HG02852 (cell line): ENCODE measurements around the gene ZAP70.
A peak's percentile ranks its signal among the peaks of the same experiment; 100 is the strongest.

Source experiments
- ATAC-seq: cut with Tn5 transposase; IDR thresholded peaks from one replicate; pipeline ENCODE4 v1.9.1; 2021; ENCODE audit warnings: mild to moderate bottlenecking, moderate library complexity; ENCODE audit not compliant: unreplicated experiment

ZAP70 gene

DNA sequence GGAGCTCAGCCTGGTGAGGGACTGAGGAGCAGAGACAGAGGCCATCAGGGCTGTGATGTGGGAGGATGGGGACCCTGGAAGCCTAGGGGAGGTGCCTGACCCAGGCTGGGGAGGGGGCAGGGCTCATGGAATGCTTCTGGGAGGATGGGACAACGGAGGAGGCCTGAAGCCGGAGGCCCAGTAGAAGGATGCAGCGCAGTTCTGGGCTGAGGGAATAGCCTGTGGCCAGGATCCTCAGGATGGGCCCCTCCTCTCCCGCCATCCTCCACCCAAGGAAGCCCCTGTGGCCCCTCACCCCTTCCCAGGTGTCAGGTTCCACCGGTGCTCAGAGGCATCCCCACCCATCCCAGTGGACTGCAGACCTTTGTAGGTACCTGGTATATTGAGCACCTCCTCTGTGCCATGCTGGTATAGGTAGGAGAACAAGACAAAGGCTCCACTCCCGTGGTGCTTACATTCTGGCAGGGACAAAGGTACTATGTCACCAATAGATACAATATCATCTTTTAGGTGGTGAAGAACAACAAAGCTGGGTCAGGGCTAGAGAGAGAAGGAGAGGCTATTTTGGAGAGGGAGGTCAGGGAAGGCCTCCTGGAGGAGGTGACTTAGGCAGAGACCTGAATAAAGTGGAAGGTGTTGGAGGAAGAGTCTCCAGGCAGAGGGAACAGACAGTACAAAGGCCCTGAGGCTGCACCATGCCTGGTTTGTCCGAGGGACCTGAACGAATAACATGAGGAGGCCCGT is 2.7 kb downstream of the ZAP70 start:
- no peak for ATAC-seq

- ATAC-seq, result no peak
Measured at GRCh38 chr2:97716695-97717612, 3.6 kb downstream of the ZAP70 start.

- ATAC-seq, result no peak
Measured at GRCh38 chr2:97717613-97717995, 4.2 kb downstream of the ZAP70 start.

- ATAC-seq, result peak; percentile 55
Measured at GRCh38 chr2:97718051-97718882, 4.9 kb downstream of the ZAP70 start.

GRCh38 chr2:97718942-97719341 is 5.6 kb downstream of the ZAP70 start:
- no peak for ATAC-seq

GRCh38 chr2:97719362-97720155 is 6.2 kb downstream of the ZAP70 start:
- ATAC-seq, result no peak

- no peak for ATAC-seq
Measured at GRCh38 chr2:97720746-97721145, 7.4 kb downstream of the ZAP70 start.

GRCh38 chr2:97722227-97722626 is 8.9 kb downstream of the ZAP70 start:
- no peak for ATAC-seq

GRCh38 chr2:97723156-97724072 is 10.0 kb downstream of the ZAP70 start:
- no peak for ATAC-seq

DNA sequence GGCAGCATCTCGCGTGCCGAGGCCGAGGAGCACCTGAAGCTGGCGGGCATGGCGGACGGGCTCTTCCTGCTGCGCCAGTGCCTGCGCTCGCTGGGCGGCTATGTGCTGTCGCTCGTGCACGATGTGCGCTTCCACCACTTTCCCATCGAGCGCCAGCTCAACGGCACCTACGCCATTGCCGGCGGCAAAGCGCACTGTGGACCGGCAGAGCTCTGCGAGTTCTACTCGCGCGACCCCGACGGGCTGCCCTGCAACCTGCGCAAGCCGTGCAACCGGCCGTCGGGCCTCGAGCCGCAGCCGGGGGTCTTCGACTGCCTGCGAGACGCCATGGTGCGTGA is 10.7 kb downstream of the ZAP70 start:
- no peak for ATAC-seq

DNA sequence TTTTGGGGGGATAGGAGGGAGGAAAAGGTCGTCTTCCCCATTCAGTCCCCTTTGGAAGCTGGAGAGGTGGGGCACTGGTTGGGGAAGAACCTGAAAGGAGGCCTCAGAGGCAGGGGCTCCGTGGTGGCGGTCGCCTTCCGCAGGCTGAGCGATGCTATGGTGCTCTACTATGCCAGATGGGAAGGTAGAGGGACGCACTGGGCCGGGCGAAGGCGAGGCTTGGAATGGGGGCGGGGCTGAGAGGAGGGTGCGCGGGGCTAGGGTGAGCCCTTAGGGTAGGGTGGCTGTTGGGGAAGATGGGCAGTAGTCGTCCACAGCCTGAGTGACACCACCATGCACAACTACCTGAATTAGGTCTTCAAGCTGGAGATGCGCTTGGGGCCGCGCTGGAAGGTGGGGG is 11.1 kb downstream of the ZAP70 start:
- ATAC-seq, result no peak

DNA sequence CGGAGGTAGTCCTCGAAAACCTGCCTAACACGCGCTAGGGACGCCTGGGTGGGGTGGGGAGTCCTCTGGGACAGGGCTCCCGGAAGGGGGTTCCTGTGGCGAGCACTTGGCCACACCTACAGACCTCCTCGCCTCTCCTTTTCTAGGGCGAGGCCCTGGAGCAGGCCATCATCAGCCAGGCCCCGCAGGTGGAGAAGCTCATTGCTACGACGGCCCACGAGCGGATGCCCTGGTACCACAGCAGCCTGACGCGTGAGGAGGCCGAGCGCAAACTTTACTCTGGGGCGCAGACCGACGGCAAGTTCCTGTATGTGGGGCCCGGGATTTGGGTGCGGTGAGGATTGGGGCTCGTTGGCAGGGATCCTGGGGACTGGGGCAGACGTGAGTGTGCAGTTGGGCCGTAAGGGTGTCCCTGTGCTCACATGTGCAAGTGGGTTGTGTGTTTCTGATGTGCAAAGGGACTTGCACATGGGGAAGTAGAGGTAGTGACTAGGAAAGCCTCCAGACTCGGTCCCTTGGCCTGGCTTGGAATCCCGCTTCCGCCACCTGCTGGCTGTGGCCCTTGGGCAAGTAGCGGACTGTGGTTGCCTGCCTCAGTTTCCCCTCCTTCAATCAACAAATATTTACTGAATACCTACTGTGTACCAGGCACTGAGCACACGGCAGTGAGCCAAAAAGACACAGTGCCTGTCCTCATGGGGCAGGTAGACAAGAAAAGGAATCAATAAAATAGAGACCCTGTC is 11.7 kb downstream of the ZAP70 start:
- ATAC-seq, result no peak

DNA sequence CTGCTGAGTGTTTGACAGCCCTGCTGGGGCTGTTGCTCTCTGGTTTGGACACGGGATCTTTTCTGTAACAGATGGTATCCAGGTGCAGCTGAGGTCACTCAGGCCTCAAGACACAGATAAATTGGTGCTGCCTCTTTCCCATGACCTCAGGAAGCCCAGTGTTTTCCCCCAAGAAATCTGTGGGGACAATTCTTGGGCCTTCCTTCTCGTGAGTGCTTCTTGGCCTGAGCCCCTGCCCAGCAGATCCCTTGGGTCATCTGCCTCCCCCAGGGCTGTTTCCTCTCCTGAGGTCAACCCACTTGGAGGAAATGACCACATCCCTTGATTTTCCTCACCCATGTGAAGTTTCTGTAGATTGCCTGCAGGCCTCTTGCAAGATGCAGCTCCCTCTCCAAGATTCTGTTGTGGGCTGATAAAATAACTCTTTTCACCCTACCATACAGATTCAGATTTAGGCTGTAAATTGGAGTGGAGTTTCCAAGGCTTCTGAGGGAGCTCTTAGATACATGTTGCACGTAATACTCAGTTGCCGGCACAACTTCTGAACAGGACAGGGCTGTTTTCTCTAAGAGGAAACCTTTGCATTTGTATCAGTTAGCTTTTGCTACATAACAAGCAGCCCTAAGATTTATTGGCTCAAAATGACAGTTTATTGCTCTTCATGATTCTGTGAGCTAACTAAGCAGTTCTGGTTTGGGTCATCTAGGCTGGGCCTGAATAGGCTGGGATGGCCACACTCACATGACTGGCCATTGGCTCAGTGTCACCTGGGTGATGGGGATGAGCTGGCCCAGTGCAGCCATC is 13.1 kb downstream of the ZAP70 start:
- no peak for ATAC-seq

DNA sequence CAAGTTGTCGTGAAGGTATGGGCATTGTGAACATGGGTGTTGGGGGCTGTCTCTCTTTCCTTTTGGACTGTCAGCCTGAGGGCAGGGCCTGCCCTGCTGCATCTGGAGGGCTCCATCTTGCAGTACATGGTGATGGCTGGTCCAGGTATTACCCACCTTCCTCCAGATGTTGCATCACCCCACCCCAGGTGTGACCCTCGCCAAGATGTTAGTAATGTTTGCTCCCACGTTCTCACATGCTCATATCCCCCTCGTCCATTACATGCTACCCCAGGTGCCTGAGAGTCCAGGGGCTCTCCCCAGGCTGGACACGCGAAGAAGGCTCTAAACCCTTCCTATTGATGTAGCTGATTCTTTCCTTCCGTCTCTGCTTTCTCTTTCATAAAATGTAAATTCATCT is 13.9 kb downstream of the ZAP70 start:
- ATAC-seq, result no peak

DNA sequence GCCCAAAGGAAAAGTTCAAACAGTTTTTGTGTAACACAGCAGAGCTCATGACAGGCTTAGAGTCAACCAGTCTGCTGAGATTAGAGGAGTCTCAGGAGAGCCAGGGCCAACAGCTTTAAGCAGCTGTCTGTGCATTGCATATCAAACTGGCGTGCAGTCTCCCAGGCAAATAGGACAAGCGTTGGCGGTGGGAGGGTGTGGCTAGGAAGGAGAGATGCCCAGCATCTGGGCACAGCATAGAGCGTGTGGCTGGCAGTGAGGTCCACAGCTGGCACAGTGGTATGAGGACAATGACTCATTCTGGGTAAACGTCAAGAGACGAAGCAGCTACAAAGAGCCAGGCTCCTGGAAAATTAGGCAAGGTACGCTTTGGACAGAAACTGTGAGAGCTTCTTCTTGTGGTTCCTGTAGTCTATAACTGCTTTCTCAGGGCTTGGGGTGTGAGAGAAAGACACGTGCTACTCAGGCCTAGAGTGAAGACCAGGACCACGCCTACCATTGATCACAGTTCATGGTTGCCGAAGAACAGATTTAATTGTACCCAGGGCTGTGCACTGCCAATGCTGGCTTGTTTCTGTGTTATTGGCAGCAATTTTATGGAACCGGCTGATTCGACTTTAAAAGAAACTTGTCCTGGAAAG is 14.8 kb downstream of the ZAP70 start:
- no peak for ATAC-seq

- ATAC-seq, result no peak
Measured at GRCh38 chr2:97730245-97730644, 16.9 kb downstream of the ZAP70 start.

DNA sequence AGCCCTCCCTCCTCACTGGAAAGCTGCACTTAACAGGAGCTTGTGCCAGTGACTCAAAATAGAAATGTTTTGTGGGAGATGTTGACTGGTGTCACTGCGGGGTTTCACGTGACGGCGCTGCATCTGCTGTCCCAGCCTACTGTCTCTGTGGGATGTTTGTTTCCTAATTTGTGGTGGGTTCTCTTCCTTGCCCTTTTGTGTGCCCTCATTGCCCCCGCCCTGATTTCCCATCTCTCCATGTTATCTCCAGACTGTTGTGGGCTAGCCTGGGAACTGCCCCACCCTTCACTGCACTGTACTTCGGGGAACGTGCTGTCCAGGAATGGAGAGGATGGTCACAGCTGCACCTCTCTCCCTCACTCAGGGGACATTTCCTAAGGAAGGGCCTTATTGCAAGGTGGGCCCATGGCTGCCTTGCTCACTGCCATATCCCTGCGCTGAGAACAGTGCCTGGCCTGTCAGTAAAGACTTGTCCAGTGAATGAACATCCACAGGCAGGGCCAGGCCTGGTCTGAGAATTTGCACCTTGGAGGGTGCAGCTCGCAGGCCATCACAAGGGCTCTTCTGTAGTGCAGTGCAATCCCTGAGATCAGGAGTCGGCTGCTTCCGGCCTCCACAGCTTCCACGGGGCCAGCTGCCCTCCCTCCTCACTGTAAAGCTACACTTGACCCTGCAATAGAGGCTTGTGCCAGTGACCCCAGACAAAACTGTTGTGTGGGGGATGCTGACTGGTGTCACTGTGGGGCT is 18.1 kb downstream of the ZAP70 start:
- no peak for ATAC-seq
